Activated CD4-positive, alpha-beta T cell treated with anti-CD3 and anti-CD28 coated beads for 36 hours (primary cell): ENCODE results near the gene MPRIP. TPM values are rescaled to one million over a fixed set of nuclear protein-coding genes. Genes with fewer than 3 reads are reported as not detected.

Experiments used
- ATAC-seq: fragments of 200-7000 bp; cut with Tn5 transposase; one replicate; pipeline ENCODE4 v1.10.0; 2021; ENCODE audit warnings: mild to moderate bottlenecking, moderate library complexity
- CTCF ChIA-PET: fragments of 350-600 bp; sonication (Branson Sonifier 250); formaldehyde crosslinking; loops from one replicate; lab custom pipeline; 2021; ENCODE audit warnings: antibody characterized with exemption; lab: Charles Lee
- POLR2A ChIA-PET: fragments of 350-600 bp; sonication (Branson Sonifier 250); formaldehyde crosslinking; loops from one replicate; lab custom pipeline; 2021; ENCODE audit warnings: antibody characterized with exemption, inconsistent platforms; lab: Charles Lee
- DNase-seq: peaks from one replicate; pipeline ENCODE4 v3.0.0-alpha.2; 2020
- H3K27ac Mint-ChIP-seq: one replicate; pipeline ENCODE4 v1.8.0; 2021; ENCODE audit warnings: mixed read lengths
- H3K27me3 Mint-ChIP-seq: one replicate; pipeline ENCODE4 v1.8.0; 2021; ENCODE audit warnings: mixed read lengths
- H3K36me3 Mint-ChIP-seq: one replicate; pipeline ENCODE4 v1.8.0; 2021; ENCODE audit warnings: low read depth, mixed read lengths
- H3K4me1 Mint-ChIP-seq: one replicate; pipeline ENCODE4 v1.8.0; 2021; ENCODE audit warnings: mixed read lengths
- H3K4me3 Mint-ChIP-seq: one replicate; pipeline ENCODE4 v1.8.0; 2021; ENCODE audit warnings: mild to moderate bottlenecking, moderate library complexity, mixed read lengths
- H3K9me3 Mint-ChIP-seq: one replicate; pipeline ENCODE4 v1.8.0; 2021; ENCODE audit warnings: low read depth, mixed read lengths
- intact Hi-C, 2 experiments: fragments of 100-400 bp; cut with DNase I in 1 of 2; cut with micrococcal nuclease in 1 of 2; formaldehyde crosslinking; loops; one replicate each; pipeline versions ENCODE4 v1.14.2 to v1.15.1; 2022 to 2024; cut with DNase I, micrococcal nuclease
- total RNA-seq, 2 experiments: library from RNA; stranded (reverse); gene quantifications; one replicate each; pipeline ENCODE4 v1.2.3, GENCODE V29; 2021

The MPRIP gene
- total RNA-seq, 2 experiments from 2014 or later = 131 to 179 TPM

- H3K4me3 Mint-ChIP-seq = no peak overlapping the region
- intact Hi-C loops = no loop called here
- H3K27ac Mint-ChIP-seq = no peak overlapping the region
- no peaks in the 10 kb centered on the region for H3K27me3 Mint-ChIP-seq
- ChIA-PET CTCF (interaction anchor here (0.5 kb wide), 1 partner anchor 27 kb away, joined by 5 read pairs; no protein-coding TSS in a partner anchor), POLR2A (no interaction called here)
- H3K4me1 Mint-ChIP-seq = peaks cover 69% of the 10 kb centered on the region
- ATAC-seq (no peak), DNase-seq (no peak)
- no peaks in the 10 kb centered on the region for H3K36me3 Mint-ChIP-seq
- H3K9me3 Mint-ChIP-seq = no peaks in the 10 kb centered on the region
These were observed 73.4 kb downstream of the MPRIP start for GRCh38 chr17:17115620-17116019.

GRCh38 chr17:17116406-17116805 lies 74.1 kb downstream of the MPRIP start:
- intact Hi-C loops = no loop called here
- DNase-seq (no peak), ATAC-seq (no peak)
- ChIA-PET POLR2A (no interaction called here), CTCF (interaction anchor here (0.5 kb wide), 1 partner anchor 26 kb away, joined by 5 read pairs; no protein-coding TSS in a partner anchor)
- Mint-ChIP-seq H3K4me3 (no peak overlapping the region), H3K27me3 (no peaks in the 10 kb centered on the region), H3K4me1 (peaks cover 72% of the 10 kb centered on the region), H3K27ac (peak overlapping the region; percentile 45), H3K9me3 (no peaks in the 10 kb centered on the region), H3K36me3 (no peaks in the 10 kb centered on the region)

GRCh38 chr17:17117923-17118322 lies 75.7 kb downstream of the MPRIP start:
- Mint-ChIP-seq H3K27ac (peak overlapping the region; percentile 84), H3K27me3 (no peaks in the 10 kb centered on the region), H3K9me3 (no peaks in the 10 kb centered on the region), H3K36me3 (no peaks in the 10 kb centered on the region), H3K4me3 (no peak overlapping the region), H3K4me1 (peaks cover 80% of the 10 kb centered on the region)
- POLR2A ChIA-PET = no interaction called here
- CTCF ChIA-PET = interaction anchor here (0.6 kb wide), 1 partner anchor 39 kb away, joined by 4 read pairs; no protein-coding TSS in a partner anchor
- intact Hi-C loops = loop anchor here in 1 of 2 experiments (2.0 kb wide), 1 partner anchor 33 kb away; no protein-coding TSS in a partner anchor
- DNase-seq (no peak), ATAC-seq (no peak)

GRCh38 chr17:17118399-17118798 lies 76.1 kb downstream of the MPRIP start:
- DNase-seq (no peak), ATAC-seq (no peak)
- Mint-ChIP-seq H3K9me3 (no peaks in the 10 kb centered on the region), H3K4me1 (peaks cover 81% of the 10 kb centered on the region), H3K27me3 (no peaks in the 10 kb centered on the region), H3K36me3 (no peaks in the 10 kb centered on the region), H3K4me3 (no peak overlapping the region), H3K27ac (peak overlapping the region; percentile 87)
- CTCF ChIA-PET = interaction anchor here (0.6 to 1.6 kb wide), 2 partner anchors 23 to 125 kb away, joined by 5 to 6 read pairs; no protein-coding TSS in a partner anchor
- intact Hi-C loops = loop anchor here in 1 of 2 experiments (2.0 kb wide), 1 partner anchor 32 kb away; no protein-coding TSS in a partner anchor
- POLR2A ChIA-PET = no interaction called here

GRCh38 chr17:17119106-17119505 lies 76.8 kb downstream of the MPRIP start:
- no peaks in the 10 kb centered on the region for H3K9me3 Mint-ChIP-seq
- CTCF ChIA-PET = interaction anchor here (0.6 to 1.6 kb wide), 3 partner anchors 22 to 800 kb away, joined by 3 to 6 read pairs (median 4); no protein-coding TSS in a partner anchor
- H3K36me3 Mint-ChIP-seq = no peaks in the 10 kb centered on the region
- H3K27ac Mint-ChIP-seq = peak overlapping the region; percentile 87
- H3K4me1 Mint-ChIP-seq = peaks cover 80% of the 10 kb centered on the region
- no peaks in the 10 kb centered on the region for H3K27me3 Mint-ChIP-seq
- H3K4me3 Mint-ChIP-seq = no peak overlapping the region
- ATAC-seq (no peak), DNase-seq (no peak)
- intact Hi-C loops = loop anchor here (1.0 to 2.0 kb wide), 3 partner anchors 32 to 87 kb away; partner anchors contain the start of genes MPRIP (in 2 of the 2) and PLD6 (in 1 of the 2)
- POLR2A ChIA-PET = interaction anchor here (0.9 kb wide), 1 partner anchor 33 kb away, joined by 3 read pairs; no protein-coding TSS in a partner anchor

- Mint-ChIP-seq H3K4me1 (peaks cover 80% of the 10 kb centered on the region), H3K9me3 (no peaks in the 10 kb centered on the region), H3K36me3 (no peaks in the 10 kb centered on the region), H3K27ac (peak overlapping the region; percentile 87), H3K4me3 (no peak overlapping the region), H3K27me3 (no peaks in the 10 kb centered on the region)
- peak; percentile 82 for DNase-seq
- ATAC-seq = peak; percentile 92
- ChIA-PET CTCF (interaction anchor here (1.0 to 1.6 kb wide), 2 partner anchors 22 to 800 kb away, joined by 4 to 6 read pairs; no protein-coding TSS in a partner anchor), POLR2A (interaction anchor here (0.6 to 0.9 kb wide), 2 partner anchors 32 to 130 kb away, joined by 3 read pairs; no protein-coding TSS in a partner anchor)
- intact Hi-C loops = loop anchor here (1.0 to 2.0 kb wide), 3 partner anchors 31 to 87 kb away; partner anchors contain the start of genes MPRIP (in 2 of the 2) and PLD6 (in 1 of the 2)
These were observed 77.3 kb downstream of the MPRIP start for GRCh38 chr17:17119533-17119932.

- H3K27me3 Mint-ChIP-seq = no peaks in the 10 kb centered on the region
- intact Hi-C loops = no loop called here
- CTCF ChIA-PET = interaction anchor here (0.6 to 1.2 kb wide), 3 partner anchors 21 to 127 kb away, joined by 3 to 4 read pairs (median 3); no protein-coding TSS in a partner anchor
- DNase-seq (no peak), ATAC-seq (no peak)
- H3K27ac Mint-ChIP-seq = peak overlapping the region; percentile 87
- peaks cover 80% of the 10 kb centered on the region for H3K4me1 Mint-ChIP-seq
- POLR2A ChIA-PET = interaction anchor here (0.6 kb wide), 1 partner anchor 541 kb away, joined by 3 read pairs; no protein-coding TSS in a partner anchor
- no peaks in the 10 kb centered on the region for H3K36me3 Mint-ChIP-seq
- H3K4me3 Mint-ChIP-seq = no peak overlapping the region
- H3K9me3 Mint-ChIP-seq = no peaks in the 10 kb centered on the region
These were observed 78.0 kb downstream of the MPRIP start for GRCh38 chr17:17120294-17120693.

- H3K36me3 Mint-ChIP-seq = no peaks in the 10 kb centered on the region
- H3K27me3 Mint-ChIP-seq = no peaks in the 10 kb centered on the region
- intact Hi-C loops = no loop called here
- no peak for DNase-seq
- H3K9me3 Mint-ChIP-seq = no peaks in the 10 kb centered on the region
- CTCF ChIA-PET = interaction anchor here (1.0 to 1.2 kb wide), 2 partner anchors 21 to 127 kb away, joined by 3 to 4 read pairs; no protein-coding TSS in a partner anchor
- POLR2A ChIA-PET = interaction anchor here (0.6 kb wide), 1 partner anchor 541 kb away, joined by 3 read pairs; no protein-coding TSS in a partner anchor
- ATAC-seq = no peak
- H3K4me3 Mint-ChIP-seq = no peak overlapping the region
- H3K27ac Mint-ChIP-seq = peak overlapping the region; percentile 87
- peaks cover 80% of the 10 kb centered on the region for H3K4me1 Mint-ChIP-seq
These were observed 78.4 kb downstream of the MPRIP start for GRCh38 chr17:17120701-17121100.

GRCh38 chr17:17121162-17121561 lies 78.9 kb downstream of the MPRIP start:
- H3K27ac Mint-ChIP-seq = no peak overlapping the region
- CTCF ChIA-PET = interaction anchor here (1.0 to 1.2 kb wide), 2 partner anchors 21 to 128 kb away, joined by 3 to 4 read pairs; no protein-coding TSS in a partner anchor
- POLR2A ChIA-PET = no interaction called here
- no peak for DNase-seq
- H3K9me3 Mint-ChIP-seq = no peaks in the 10 kb centered on the region
- no peaks in the 10 kb centered on the region for H3K27me3 Mint-ChIP-seq
- H3K36me3 Mint-ChIP-seq = no peaks in the 10 kb centered on the region
- peaks cover 82% of the 10 kb centered on the region for H3K4me1 Mint-ChIP-seq
- H3K4me3 Mint-ChIP-seq = no peak overlapping the region
- ATAC-seq = no peak
- intact Hi-C loops = no loop called here

GRCh38 chr17:17122781-17123483 lies 80.7 kb downstream of the MPRIP start:
- CTCF ChIA-PET = interaction anchor here (0.5 to 1.1 kb wide), 3 partner anchors 13 to 190 kb away, joined by 3 read pairs; no protein-coding TSS in a partner anchor
- intact Hi-C loops = no loop called here

GRCh38 chr17:17124341-17124740 lies 82.1 kb downstream of the MPRIP start:
- ATAC-seq (no peak), DNase-seq (no peak)
- H3K9me3 Mint-ChIP-seq = no peaks in the 10 kb centered on the region
- H3K36me3 Mint-ChIP-seq = peaks cover 4% of the 10 kb centered on the region
- H3K27ac Mint-ChIP-seq = peak overlapping the region; percentile 30
- H3K27me3 Mint-ChIP-seq = no peaks in the 10 kb centered on the region
- intact Hi-C loops = no loop called here
- H3K4me3 Mint-ChIP-seq = no peak overlapping the region
- peaks cover 61% of the 10 kb centered on the region for H3K4me1 Mint-ChIP-seq
- CTCF ChIA-PET = no interaction called here
- POLR2A ChIA-PET = no interaction called here

More at GRCh38 chr17:17122781-17123483, 80.7 kb downstream of the MPRIP start:
- ATAC-seq (no peak), DNase-seq (no peak)
- no peaks in the 10 kb centered on the region for H3K9me3 Mint-ChIP-seq
- H3K36me3 Mint-ChIP-seq = no peaks in the 10 kb centered on the region
- H3K4me1 Mint-ChIP-seq = peaks cover 75% of the 10 kb centered on the region
- H3K27ac Mint-ChIP-seq = no peak overlapping the region
- POLR2A ChIA-PET = interaction anchor here (0.6 kb wide), 1 partner anchor 67 kb away, joined by 7 read pairs; no protein-coding TSS in a partner anchor
- no peaks in the 10 kb centered on the region for H3K27me3 Mint-ChIP-seq
- no peak overlapping the region for H3K4me3 Mint-ChIP-seq
